PC-3 (cell line): ENCODE data around the gene RBM12. TPM values are rescaled to one million over a fixed set of nuclear protein-coding genes. Genes with fewer than 3 reads are reported as not detected.

Experiments used
- ATAC-seq: fragments of 200-7000 bp; cut with Tn5 transposase; 2 replicates; pipeline ENCODE4 v1.9.1; 2020; ENCODE audit warnings: mild to moderate bottlenecking, moderate library complexity
- BruUV-seq: library from RNA; stranded (reverse); fragments of 400-500 nt; replicated peaks from 2 replicates; lab custom pipeline; 2021; lab: Mats Ljungman, UMichigan
- CTCF ChIA-PET: fragments of 300-600 bp; sonication (Branson Sonifier 250); formaldehyde crosslinking; loops from one replicate; lab custom pipeline; 2022; ENCODE audit warnings: antibody characterized with exemption; lab: Charles Lee
- POLR2A ChIA-PET: fragments of 300-600 bp; sonication (Branson Sonifier 250); formaldehyde crosslinking; loops from one replicate; lab custom pipeline; 2022; ENCODE audit warnings: antibody characterized with exemption; ENCODE audit not compliant: unreplicated experiment; lab: Charles Lee
- DNase-seq: peaks from one replicate; pipeline ENCODE4 v3.0.0-alpha.2; 2015
- H2AFZ ChIP-seq: fragments of 300-600 bp; sonication (generic); 2 replicates; pipeline ENCODE4 v1.6.0; 2016; ENCODE audit warnings: antibody characterized with exemption, low read length
- H3F3A ChIP-seq: fragments of 300-600 bp; sonication (generic); one replicate; pipeline ENCODE4 v1.6.0; 2017; ENCODE audit warnings: antibody characterized with exemption, low read length, control low read depth, mild to moderate bottlenecking; ENCODE audit not compliant: unreplicated experiment
- H3K27ac ChIP-seq: fragments of 300-600 bp; sonication (generic); 2 replicates; pipeline ENCODE4 v1.5.1; 2016; ENCODE audit warnings: mild to moderate bottlenecking, low read length
- H3K27me3 ChIP-seq: fragments of 300-600 bp; sonication (generic); 2 replicates; pipeline ENCODE4 v1.6.1; 2016; ENCODE audit warnings: low read length, mixed read lengths
- H3K36me3 ChIP-seq: fragments of 300-600 bp; sonication (generic); 2 replicates; pipeline ENCODE4 v1.6.1; 2016; ENCODE audit warnings: low read depth, mixed run types, low read length, mixed read lengths
- H3K4me1 ChIP-seq: fragments of 300-600 bp; sonication (generic); 2 replicates; pipeline ENCODE4 v1.5.1; 2016; ENCODE audit warnings: low read length; ENCODE audit not compliant: insufficient read depth
- H3K4me2 ChIP-seq: fragments of 300-600 bp; sonication (generic); 2 replicates; pipeline ENCODE4 v1.6.0; 2016; ENCODE audit warnings: low read length
- H3K4me3 ChIP-seq: fragments of 300-600 bp; sonication (generic); 2 replicates; pipeline ENCODE4 v1.5.1; 2016; ENCODE audit warnings: mild to moderate bottlenecking, low read length, mixed read lengths
- H3K79me2 ChIP-seq: fragments of 300-600 bp; sonication (generic); 2 replicates; pipeline ENCODE4 v1.6.1; 2017; ENCODE audit warnings: low read length, mixed read lengths
- H3K9ac ChIP-seq: fragments of 300-600 bp; sonication (generic); 2 replicates; pipeline ENCODE4 v1.6.0; 2016; ENCODE audit warnings: mild to moderate bottlenecking, low read length
- H3K9me2 ChIP-seq: fragments of 300-600 bp; sonication (generic); replicated peaks from 2 replicates; pipeline ENCODE4 v1.6.1; 2016; ENCODE audit warnings: mixed run types, low read length, mixed read lengths
- H3K9me3 ChIP-seq: fragments of 300-600 bp; sonication (generic); 2 replicates; pipeline ENCODE4 v1.6.1; 2016; ENCODE audit warnings: low read length, mixed read lengths
- H4K20me1 ChIP-seq: fragments of 300-600 bp; sonication (generic); 2 replicates; pipeline ENCODE4 v1.6.1; 2016; ENCODE audit warnings: low read length, mixed read lengths
- EZH2 ChIP-seq: fragments of 300-600 bp; sonication (generic); IDR thresholded peaks from one replicate; pipeline ENCODE4 v1.6.1; 2017; ENCODE audit warnings: antibody characterized with exemption, mild to moderate bottlenecking, low read length; ENCODE audit not compliant: unreplicated experiment
- EZH2phosphoT487 ChIP-seq: fragments of 300-600 bp; sonication (generic); IDR thresholded peaks from 2 replicates; pipeline ENCODE4 v1.6.1; 2018; ENCODE audit warnings: mild to moderate bottlenecking, antibody characterized with exemption, low read length, borderline replicate concordance
- intact Hi-C: fragments of 100-400 bp; cut with micrococcal nuclease; formaldehyde crosslinking; loops from 2 replicates; pipeline ENCODE4 v1.9.0; 2023
- total RNA-seq: library from RNA; depleted of rRNA; stranded (reverse); fragments of >200 nt; gene quantifications from 2 replicates; pipeline ENCODE4 v1.2.3, GENCODE V29; 2014
- TF ChIP-seq, protein P1 (sequence below): fragments of 300-600 bp; sonication (generic); conservative IDR thresholded peaks from 2 replicates; pipeline ENCODE4 v1.5.1; 2017; ENCODE audit warnings: antibody characterized with exemption, low read depth, mild to moderate bottlenecking, low read length

The RBM12 gene
- total RNA-seq, 1 experiment from 2014 or later: 53.6 TPM

GRCh38 chr20:35636095-35636494, 28.6 kb downstream of the RBM12 start:
- Histone ChIP-seq H3K27me3 (no peaks in the 10 kb centered on the region), H3K4me2 (no peak overlapping the region)
- no peak for TF ChIP-seq EZH2
- no peak for TF ChIP-seq EZH2phosphoT487
- TF ChIP-seq, protein P1, sequence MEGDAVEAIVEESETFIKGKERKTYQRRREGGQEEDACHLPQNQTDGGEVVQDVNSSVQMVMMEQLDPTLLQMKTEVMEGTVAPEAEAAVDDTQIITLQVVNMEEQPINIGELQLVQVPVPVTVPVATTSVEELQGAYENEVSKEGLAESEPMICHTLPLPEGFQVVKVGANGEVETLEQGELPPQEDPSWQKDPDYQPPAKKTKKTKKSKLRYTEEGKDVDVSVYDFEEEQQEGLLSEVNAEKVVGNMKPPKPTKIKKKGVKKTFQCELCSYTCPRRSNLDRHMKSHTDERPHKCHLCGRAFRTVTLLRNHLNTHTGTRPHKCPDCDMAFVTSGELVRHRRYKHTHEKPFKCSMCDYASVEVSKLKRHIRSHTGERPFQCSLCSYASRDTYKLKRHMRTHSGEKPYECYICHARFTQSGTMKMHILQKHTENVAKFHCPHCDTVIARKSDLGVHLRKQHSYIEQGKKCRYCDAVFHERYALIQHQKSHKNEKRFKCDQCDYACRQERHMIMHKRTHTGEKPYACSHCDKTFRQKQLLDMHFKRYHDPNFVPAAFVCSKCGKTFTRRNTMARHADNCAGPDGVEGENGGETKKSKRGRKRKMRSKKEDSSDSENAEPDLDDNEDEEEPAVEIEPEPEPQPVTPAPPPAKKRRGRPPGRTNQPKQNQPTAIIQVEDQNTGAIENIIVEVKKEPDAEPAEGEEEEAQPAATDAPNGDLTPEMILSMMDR: no peak

GRCh38 chr20:35635652-35636051, 29.0 kb downstream of the RBM12 start:
- ChIA-PET POLR2A (no interaction called here), CTCF (no interaction called here)
- Histone ChIP-seq H3K4me2 (no peak overlapping the region), H3K27me3 (no peaks in the 10 kb centered on the region), H4K20me1 (no peaks in the 10 kb centered on the region), H3K36me3 (peaks cover 23% of the 10 kb centered on the region; the same call in 1 of the 2 replicates), H3K9me2 (no peaks in the 10 kb centered on the region), H3K9ac (no peak overlapping the region), H3K27ac (no peak overlapping the region), H2AFZ (no peak overlapping the region), H3F3A (no peaks in the 10 kb centered on the region), H3K4me3 (no peak overlapping the region), H3K4me1 (no peaks in the 10 kb centered on the region), H3K79me2 (peaks cover 53% of the 10 kb centered on the region), H3K9me3 (no peaks in the 10 kb centered on the region)
- intact Hi-C loops: no loop called here
- DNase-seq: no peak
- TF ChIP-seq EZH2phosphoT487 (no peak), EZH2 (no peak)
- TF ChIP-seq, protein P1: no peak
- BruUV-seq: no TSS peak
- ATAC-seq: no peak

More at GRCh38 chr20:35636095-35636494, 28.6 kb downstream of the RBM12 start:
- peaks cover 19% of the 10 kb centered on the region; the same call in 1 of the 2 replicates for H3K36me3 ChIP-seq
- ATAC-seq (no peak), DNase-seq (no peak)
- H3K9me2 ChIP-seq: no peaks in the 10 kb centered on the region
- BruUV-seq: no TSS peak
- H2AFZ ChIP-seq: no peak overlapping the region
- H3K79me2 ChIP-seq: peaks cover 57% of the 10 kb centered on the region
- no peak overlapping the region for H3K4me3 ChIP-seq
- ChIA-PET CTCF (no interaction called here), POLR2A (no interaction called here)
- H3K4me1 ChIP-seq: no peaks in the 10 kb centered on the region
- no peaks in the 10 kb centered on the region for H4K20me1 ChIP-seq
- no peak overlapping the region for H3K27ac ChIP-seq
- intact Hi-C loops: no loop called here
- no peaks in the 10 kb centered on the region for H3K9me3 ChIP-seq
- H3F3A ChIP-seq: no peaks in the 10 kb centered on the region
- no peak overlapping the region for H3K9ac ChIP-seq

DNA sequence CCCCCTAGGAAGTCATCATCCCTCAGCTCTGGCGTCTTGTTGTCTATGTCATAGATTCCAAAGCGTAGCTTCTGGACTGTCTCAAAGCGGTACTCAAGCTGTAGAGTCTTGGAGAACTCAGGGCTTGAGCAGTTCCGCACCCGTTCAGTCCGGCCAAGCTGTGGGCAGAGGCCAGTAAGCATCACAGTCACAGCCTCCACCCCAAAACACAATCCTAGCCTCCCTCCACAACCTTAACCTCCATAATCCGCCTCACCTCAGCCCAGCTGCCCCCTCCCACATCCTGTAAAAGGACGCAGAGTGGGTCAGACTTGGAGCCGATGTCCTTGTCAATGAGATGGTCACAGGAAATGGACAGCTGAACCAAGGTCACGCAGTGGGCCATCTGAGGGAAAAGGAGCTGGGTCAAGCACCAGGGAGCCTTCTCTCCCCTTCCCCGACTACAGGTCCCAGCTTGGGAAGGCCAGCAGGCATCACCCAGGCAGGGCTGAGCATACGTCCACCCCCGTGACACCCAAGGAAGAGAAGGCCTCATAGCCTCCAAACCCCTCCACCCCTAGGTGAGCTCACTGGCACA, 32.1 kb downstream of the RBM12 start:
- Histone ChIP-seq H3K79me2 (peaks cover 25% of the 10 kb centered on the region), H3K4me3 (no peak overlapping the region), H3K9me3 (no peaks in the 10 kb centered on the region), H2AFZ (no peak overlapping the region), H3K27me3 (no peaks in the 10 kb centered on the region), H3K4me1 (no peaks in the 10 kb centered on the region), H3K36me3 (peaks cover 38% of the 10 kb centered on the region), H3F3A (no peaks in the 10 kb centered on the region), H3K9me2 (no peaks in the 10 kb centered on the region), H3K4me2 (no peak overlapping the region), H3K27ac (no peak overlapping the region), H4K20me1 (no peaks in the 10 kb centered on the region), H3K9ac (no peak overlapping the region)
- DNase-seq: no peak
- intact Hi-C loops: no loop called here
- ChIA-PET CTCF (no interaction called here), POLR2A (no interaction called here)
- TF ChIP-seq, protein P1: no peak
- TF ChIP-seq EZH2phosphoT487 (no peak), EZH2 (no peak)
- BruUV-seq: no TSS peak
- ATAC-seq: no peak
